H9 (cell line): ENCODE results near the gene DPF1. TPM values are rescaled to one million over a fixed set of nuclear protein-coding genes. Genes with fewer than 3 reads are reported as not detected.

Source experiments
- DNase-seq: peaks from one replicate; pipeline ENCODE4 v3.0.0-alpha.2; 2017
- H2AFZ ChIP-seq: one replicate; pipeline ENCODE4 v1.6.1; 2013; ENCODE audit warnings: mild to moderate bottlenecking, low read length, control low read depth, moderate library complexity
- H2AK5ac ChIP-seq: 2 replicates; pipeline ENCODE4 v1.6.1; 2013; ENCODE audit warnings: low read length, control low read depth, mixed read lengths; ENCODE audit not compliant: insufficient read length
- H2BK120ac ChIP-seq: one replicate; pipeline ENCODE4 v1.6.1; 2013; ENCODE audit warnings: low read depth, mild to moderate bottlenecking, low read length, control low read depth, inconsistent platforms; ENCODE audit not compliant: poor library complexity, severe bottlenecking
- H2BK12ac ChIP-seq: 2 replicates; pipeline ENCODE4 v1.6.1; 2013; ENCODE audit warnings: low read length, control low read depth, mixed read lengths, low read depth; ENCODE audit not compliant: insufficient read length
- H2BK15ac ChIP-seq: 2 replicates; pipeline ENCODE4 v1.6.1; 2013; ENCODE audit warnings: low read depth, low read length, control low read depth
- H2BK20ac ChIP-seq: one replicate; pipeline ENCODE4 v1.6.1; 2013; ENCODE audit warnings: low read depth, mild to moderate bottlenecking, low read length, control low read depth, inconsistent platforms; ENCODE audit not compliant: poor library complexity, severe bottlenecking
- H2BK5ac ChIP-seq: 2 replicates; pipeline ENCODE4 v1.6.1; 2013; ENCODE audit warnings: low read length, control low read depth, mixed read lengths; ENCODE audit not compliant: insufficient read length
- H3K14ac ChIP-seq: 2 replicates; pipeline ENCODE4 v1.6.1; 2013; ENCODE audit warnings: low read length, control low read depth; ENCODE audit not compliant: insufficient read depth
- H3K18ac ChIP-seq: 2 replicates; pipeline ENCODE4 v1.6.1; 2013; ENCODE audit warnings: low read depth, mild to moderate bottlenecking, mixed read lengths, low read length, control low read depth; ENCODE audit not compliant: insufficient read length
- H3K23ac ChIP-seq: 2 replicates; pipeline ENCODE4 v1.6.1; 2013; ENCODE audit warnings: low read length, control low read depth, mixed read lengths, low read depth; ENCODE audit not compliant: insufficient read length
- H3K23me2 ChIP-seq: 2 replicates; pipeline ENCODE4 v1.6.1; 2013; ENCODE audit warnings: low read depth, mild to moderate bottlenecking, mixed read lengths, low read length, control low read depth; ENCODE audit not compliant: insufficient read length, poor library complexity, severe bottlenecking
- H3K27ac ChIP-seq: 2 replicates; pipeline ENCODE4 v1.5.1; 2013; ENCODE audit warnings: low read length, control low read depth, mixed read lengths, low read depth; ENCODE audit not compliant: insufficient read length
- H3K27me3 ChIP-seq: 2 replicates; pipeline ENCODE4 v1.6.1; 2013; ENCODE audit warnings: low read length, control low read depth, inconsistent platforms; ENCODE audit not compliant: insufficient read depth
- H3K4ac ChIP-seq: 2 replicates; pipeline ENCODE4 v1.6.1; 2013; ENCODE audit warnings: low read depth, mild to moderate bottlenecking, control low read depth, inconsistent platforms, low read length, moderate library complexity
- H3K4me1 ChIP-seq: 2 replicates; pipeline ENCODE4 v1.6.1; 2013; ENCODE audit warnings: low read length, control low read depth, inconsistent platforms; ENCODE audit not compliant: insufficient read depth
- H3K4me2 ChIP-seq: 2 replicates; pipeline ENCODE4 v1.6.1; 2013; ENCODE audit warnings: low read length, control low read depth, mixed read lengths; ENCODE audit not compliant: insufficient read length, insufficient read depth
- H3K56ac ChIP-seq: 2 replicates; pipeline ENCODE4 v1.6.1; 2013; ENCODE audit warnings: low read depth, mild to moderate bottlenecking, mixed read lengths, low read length, control low read depth; ENCODE audit not compliant: insufficient read length
- H3K79me1 ChIP-seq: 2 replicates; pipeline ENCODE4 v1.6.1; 2013; ENCODE audit warnings: low read depth, mild to moderate bottlenecking, moderate library complexity, low read length, control low read depth, inconsistent platforms; ENCODE audit not compliant: insufficient read depth, poor library complexity, severe bottlenecking
- H3K79me2 ChIP-seq: 2 replicates; pipeline ENCODE4 v1.6.1; 2013; ENCODE audit warnings: low read length, control low read depth, inconsistent platforms; ENCODE audit not compliant: insufficient read depth
- H3K9ac ChIP-seq: 2 replicates; pipeline ENCODE4 v1.6.1; 2013; ENCODE audit warnings: low read length, control low read depth, mixed read lengths; ENCODE audit not compliant: insufficient read length; ENCODE audit errors: extremely low read depth
- H3K9me3 ChIP-seq: one replicate; pipeline ENCODE4 v1.6.1; 2013; ENCODE audit warnings: low read depth, low read length, inconsistent platforms; ENCODE audit not compliant: control insufficient read depth
- H3T11ph ChIP-seq: one replicate; pipeline ENCODE4 v1.6.1; 2013; ENCODE audit warnings: mild to moderate bottlenecking, low read length, control low read depth, inconsistent platforms
- H4K20me1 ChIP-seq: one replicate; pipeline ENCODE4 v1.6.1; 2013; ENCODE audit not compliant: control insufficient read depth, insufficient read length, insufficient read depth
- H4K5ac ChIP-seq: 2 replicates; pipeline ENCODE4 v1.6.1; 2013; ENCODE audit warnings: low read depth, mild to moderate bottlenecking, mixed read lengths, low read length, control low read depth; ENCODE audit not compliant: insufficient read length
- H4K8ac ChIP-seq: replicated peaks from 2 replicates; pipeline ENCODE4 v1.6.1; 2013; ENCODE audit warnings: low read length, control low read depth, mixed read lengths, low read depth; ENCODE audit not compliant: insufficient read length
- H4K91ac ChIP-seq: 2 replicates; pipeline ENCODE4 v1.6.1; 2013; ENCODE audit warnings: low read depth, mild to moderate bottlenecking, moderate library complexity, mixed read lengths, low read length, control low read depth; ENCODE audit not compliant: insufficient read length
- H3K27ac Mint-ChIP-seq, 3 experiments: 2 replicates in 2 of 3; 3 replicates in 1 of 3; pipeline ENCODE4 v1.8.0; 2020 to 2021; ENCODE audit warnings: mixed read lengths in 3 of 3, mild to moderate bottlenecking in 1 of 3, moderate library complexity in 1 of 3
- H3K27me3 Mint-ChIP-seq: 2 replicates; pipeline ENCODE4 v1.8.0; 2021; ENCODE audit warnings: low read depth, mild to moderate bottlenecking, moderate library complexity, mixed read lengths
- H3K36me3 Mint-ChIP-seq, 3 experiments: 2 replicates in 2 of 3; 3 replicates in 1 of 3; pipeline ENCODE4 v1.8.0; 2020 to 2021; ENCODE audit warnings: low read depth in 3 of 3, mixed read lengths in 3 of 3; ENCODE audit not compliant: insufficient read depth in 1 of 3
- H3K4me1 Mint-ChIP-seq, 2 experiments: 2 replicates each; pipeline ENCODE4 v1.8.0; 2020; ENCODE audit warnings: mixed read lengths in 2 of 2
- H3K4me3 Mint-ChIP-seq, 2 experiments: 2 replicates in 1 of 2; 3 replicates in 1 of 2; pipeline ENCODE4 v1.8.0; 2020 to 2021; ENCODE audit warnings: mild to moderate bottlenecking in 2 of 2, mixed read lengths in 2 of 2, moderate library complexity in 1 of 2
- H3K9me3 Mint-ChIP-seq, 2 experiments: 2 replicates in 1 of 2; 3 replicates in 1 of 2; pipeline ENCODE4 v1.8.0; 2020; ENCODE audit warnings: mild to moderate bottlenecking in 2 of 2, mixed read lengths in 2 of 2, moderate library complexity in 1 of 2
- WGBS: extraction: QIAGEN DNeasy Blood & Tissue Kit; methylation state at CpG from one replicate; pipeline ENCODE4 v1.1.7; 2013; ENCODE audit warnings: missing lambda C conversion rate, low lambda C conversion rate, mixed read lengths; ENCODE audit not compliant: insufficient read length; ENCODE audit errors: extremely low coverage; 5-methylcytosine and 5-hydroxymethylcytosine counted together
- total RNA-seq: library from RNA; stranded (reverse); gene quantifications from 2 replicates; pipeline ENCODE4 v1.2.1, GENCODE V29; 2021
- TF ChIP-seq, protein P1 (sequence below): fragments of 200-600 bp; sonication (generic); conservative IDR thresholded peaks from 3 replicates; pipeline ENCODE4 v1.8.0; 2021; ENCODE audit warnings: antibody characterized with exemption, mild to moderate bottlenecking

DPF1 gene
- total RNA-seq, 1 experiment from 2014 or later: 12.0 TPM

DNA sequence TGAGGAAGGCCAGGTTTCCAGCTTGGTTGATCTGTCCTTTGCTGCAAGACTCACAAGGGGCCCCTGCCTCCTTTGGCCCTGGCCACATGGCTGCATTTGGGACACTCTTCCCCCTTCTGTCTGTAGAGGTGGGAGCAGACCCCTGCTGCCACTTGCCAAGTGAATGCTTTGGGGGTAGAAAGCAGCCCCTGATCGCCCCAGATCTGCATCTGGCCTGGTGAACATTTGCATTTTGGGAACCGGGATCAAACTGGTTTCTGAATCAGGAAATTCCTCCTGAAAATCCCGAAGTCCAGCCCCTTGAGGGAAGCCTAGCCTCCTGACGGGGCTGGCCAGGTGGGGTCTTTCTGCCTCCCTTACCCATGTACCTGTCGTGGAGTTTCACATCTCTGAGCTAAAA is 14.9 kb downstream of the DPF1 start:
- no peak overlapping the region for H3K23ac ChIP-seq
- H2AFZ ChIP-seq: no peak overlapping the region
- no peak overlapping the region for H2BK120ac ChIP-seq
- H3T11ph ChIP-seq: no peak overlapping the region
- H3K9ac ChIP-seq: no peak overlapping the region
- H2BK20ac ChIP-seq: no peak overlapping the region
- H2BK5ac ChIP-seq: no peak overlapping the region
- no peaks in the 10 kb centered on the region for H3K27me3 ChIP-seq
- H4K5ac ChIP-seq: no peak overlapping the region
- no peak overlapping the region for H4K91ac ChIP-seq
- peak overlapping the region in 2 of 3 experiments; percentile 90 to 94; a peak in 4 of 7 replicates for H3K27ac Mint-ChIP-seq
- peaks cover 20% of the 10 kb centered on the region for H3K23me2 ChIP-seq
- H3K9me3 ChIP-seq: no peaks in the 10 kb centered on the region
- TF ChIP-seq, protein P1, sequence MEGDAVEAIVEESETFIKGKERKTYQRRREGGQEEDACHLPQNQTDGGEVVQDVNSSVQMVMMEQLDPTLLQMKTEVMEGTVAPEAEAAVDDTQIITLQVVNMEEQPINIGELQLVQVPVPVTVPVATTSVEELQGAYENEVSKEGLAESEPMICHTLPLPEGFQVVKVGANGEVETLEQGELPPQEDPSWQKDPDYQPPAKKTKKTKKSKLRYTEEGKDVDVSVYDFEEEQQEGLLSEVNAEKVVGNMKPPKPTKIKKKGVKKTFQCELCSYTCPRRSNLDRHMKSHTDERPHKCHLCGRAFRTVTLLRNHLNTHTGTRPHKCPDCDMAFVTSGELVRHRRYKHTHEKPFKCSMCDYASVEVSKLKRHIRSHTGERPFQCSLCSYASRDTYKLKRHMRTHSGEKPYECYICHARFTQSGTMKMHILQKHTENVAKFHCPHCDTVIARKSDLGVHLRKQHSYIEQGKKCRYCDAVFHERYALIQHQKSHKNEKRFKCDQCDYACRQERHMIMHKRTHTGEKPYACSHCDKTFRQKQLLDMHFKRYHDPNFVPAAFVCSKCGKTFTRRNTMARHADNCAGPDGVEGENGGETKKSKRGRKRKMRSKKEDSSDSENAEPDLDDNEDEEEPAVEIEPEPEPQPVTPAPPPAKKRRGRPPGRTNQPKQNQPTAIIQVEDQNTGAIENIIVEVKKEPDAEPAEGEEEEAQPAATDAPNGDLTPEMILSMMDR: no peak
- no peaks in the 10 kb centered on the region for H3K79me2 ChIP-seq
- no peak overlapping the region for H3K27ac ChIP-seq
- peak; percentile 53 for DNase-seq
- H3K18ac ChIP-seq: peak overlapping the region; percentile 18
- H3K36me3 Mint-ChIP-seq: peaks cover 0 to 12% (median 10%) of the 10 kb centered on the region in 3 experiments; a peak in 3 of 7 replicates
- peak overlapping the region; percentile 81 for H3K4me2 ChIP-seq
- H3K79me1 ChIP-seq: no peaks in the 10 kb centered on the region
- no peak overlapping the region for H3K56ac ChIP-seq
- H3K4me1 Mint-ChIP-seq: peaks cover 24 to 51% of the 10 kb centered on the region in 2 experiments
- no peaks in the 10 kb centered on the region for H3K9me3 Mint-ChIP-seq
- no peak overlapping the region for H3K4ac ChIP-seq
- no CpG with 5 or more reads among the region's 5 CpGs for WGBS
- H3K27me3 Mint-ChIP-seq: peaks cover 24% of the 10 kb centered on the region
- H3K4me3 Mint-ChIP-seq: peak overlapping the region; percentile 53 to 82
- H2BK12ac ChIP-seq: no peak overlapping the region
- H4K20me1 ChIP-seq: no peaks in the 10 kb centered on the region
- peak overlapping the region; percentile 52; the same call in 1 of the 2 replicates for H3K14ac ChIP-seq
- no peaks in the 10 kb centered on the region for H3K4me1 ChIP-seq
- H4K8ac ChIP-seq: no peak overlapping the region
- no peak overlapping the region for H2BK15ac ChIP-seq
- no peak overlapping the region for H2AK5ac ChIP-seq
